ENCODE results near the gene HSP90AA1.

The HSP90AA1 gene

GRCh38 chr14:102044566-102044965, 42.3 kb downstream of the HSP90AA1 start:
- DNase-seq (ENCODE audit: low read depth in 4 of 4, low spot score in 1 of 4), result no peak

DNA sequence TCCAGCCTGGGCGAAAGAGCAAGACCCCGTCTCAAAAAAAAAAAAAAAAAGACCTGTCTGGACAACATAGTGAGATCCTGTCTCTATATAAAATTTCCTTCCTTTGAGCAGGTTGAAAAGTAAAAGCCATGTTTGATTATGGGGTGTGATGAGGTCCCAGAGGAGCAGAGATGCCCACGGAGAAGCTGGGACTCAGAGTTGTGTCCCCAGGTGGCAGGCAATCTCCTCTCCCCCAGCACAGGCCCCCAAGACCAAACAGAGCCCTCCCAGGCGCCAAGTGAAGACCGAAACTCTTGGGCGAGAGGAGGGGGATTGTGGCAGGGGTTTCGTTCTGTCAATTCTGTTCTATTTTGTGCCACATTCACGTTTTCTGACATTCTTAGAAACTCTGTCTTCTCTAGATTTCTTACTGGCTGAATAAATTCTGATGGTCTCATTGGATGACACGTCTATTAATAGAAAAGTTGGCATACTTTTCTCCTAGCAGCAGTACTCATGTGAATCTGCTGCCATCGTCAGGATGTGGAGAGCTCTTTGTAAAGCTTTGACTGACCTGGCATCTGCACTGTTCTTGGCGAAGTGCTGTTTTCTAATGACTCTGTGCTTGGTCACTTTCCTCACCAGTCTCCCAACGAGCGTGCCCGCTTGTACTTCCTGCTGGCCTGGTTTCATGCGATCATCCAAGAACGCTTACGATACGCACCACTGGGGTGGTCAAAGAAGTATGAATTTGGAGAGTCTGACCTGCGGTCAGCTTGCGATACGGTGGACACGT, 43.4 kb downstream of the HSP90AA1 start:
- no peak for DNase-seq (ENCODE audit: low read depth in 4 of 4, low spot score in 1 of 4)

GRCh38 chr14:102042699-102043098, 44.1 kb downstream of the HSP90AA1 start:
- no peak for DNase-seq (ENCODE audit: low read depth in 4 of 4, low spot score in 1 of 4)

GRCh38 chr14:102040153-102040552, 46.7 kb downstream of the HSP90AA1 start:
- DNase-seq (ENCODE audit: low read depth in 4 of 4, low spot score in 1 of 4), result no peak

DNA sequence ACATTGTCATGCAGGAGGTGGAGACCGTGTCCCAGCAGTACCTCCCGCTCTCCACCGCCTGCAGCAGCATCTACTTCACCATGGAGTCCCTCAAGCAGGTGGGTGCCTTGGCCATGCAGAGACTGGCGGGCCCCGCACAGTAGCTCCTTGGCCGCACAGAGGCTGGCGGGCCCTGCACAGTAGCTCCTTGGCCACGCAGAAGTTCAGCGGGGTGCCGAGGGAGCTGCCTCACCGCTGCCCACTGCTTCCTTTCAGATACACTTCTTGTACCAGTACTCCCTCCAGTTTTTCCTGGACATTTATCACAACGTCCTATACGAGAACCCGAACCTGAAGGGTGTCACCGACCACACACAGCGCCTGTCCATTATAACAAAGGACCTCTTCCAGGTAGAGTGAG, 47.7 kb downstream of the HSP90AA1 start:
- DNase-seq (ENCODE audit: low read depth in 4 of 4, low spot score in 1 of 4), result no peak

GRCh38 chr14:102037686-102038085, 49.2 kb downstream of the HSP90AA1 start:
- no peak for DNase-seq (ENCODE audit: low read depth in 4 of 4, low spot score in 1 of 4)

- DNase-seq (ENCODE audit: low read depth in 4 of 4, low spot score in 1 of 4), result no peak
Measured at GRCh38 chr14:102035914-102036313, 50.9 kb downstream of the HSP90AA1 start.

GRCh38 chr14:102034301-102034700, 52.5 kb downstream of the HSP90AA1 start:
- no peak for DNase-seq (ENCODE audit: low read depth in 4 of 4, low spot score in 1 of 4)

DNA sequence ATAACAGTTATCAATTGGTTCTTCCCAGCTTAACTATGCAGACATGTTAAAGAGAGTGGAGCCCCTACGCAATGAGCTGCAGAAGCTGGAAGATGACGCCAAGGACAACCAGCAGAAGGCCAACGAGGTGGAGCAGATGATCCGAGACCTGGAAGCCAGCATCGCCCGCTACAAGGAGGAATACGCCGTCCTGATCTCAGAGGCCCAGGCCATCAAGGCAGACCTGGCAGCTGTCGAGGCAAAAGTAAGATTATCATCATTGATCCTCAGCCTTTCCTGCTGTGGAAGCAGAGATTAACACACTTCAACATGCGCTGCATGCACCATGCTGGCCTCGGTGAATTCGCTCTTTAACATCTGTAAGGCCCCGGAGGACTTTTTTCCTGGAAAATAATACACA, 53.6 kb downstream of the HSP90AA1 start:
- DNase-seq (ENCODE audit: low read depth in 4 of 4, low spot score in 1 of 4), result no peak
